ENCODE measurements around the gene GSTA1.
"Not testable (repeated sequence)": the region's sequence is repeated elsewhere in the genome, so short reads cannot be mapped to it uniquely, and the experiment has no call there.

GSTA1 gene

DNA sequence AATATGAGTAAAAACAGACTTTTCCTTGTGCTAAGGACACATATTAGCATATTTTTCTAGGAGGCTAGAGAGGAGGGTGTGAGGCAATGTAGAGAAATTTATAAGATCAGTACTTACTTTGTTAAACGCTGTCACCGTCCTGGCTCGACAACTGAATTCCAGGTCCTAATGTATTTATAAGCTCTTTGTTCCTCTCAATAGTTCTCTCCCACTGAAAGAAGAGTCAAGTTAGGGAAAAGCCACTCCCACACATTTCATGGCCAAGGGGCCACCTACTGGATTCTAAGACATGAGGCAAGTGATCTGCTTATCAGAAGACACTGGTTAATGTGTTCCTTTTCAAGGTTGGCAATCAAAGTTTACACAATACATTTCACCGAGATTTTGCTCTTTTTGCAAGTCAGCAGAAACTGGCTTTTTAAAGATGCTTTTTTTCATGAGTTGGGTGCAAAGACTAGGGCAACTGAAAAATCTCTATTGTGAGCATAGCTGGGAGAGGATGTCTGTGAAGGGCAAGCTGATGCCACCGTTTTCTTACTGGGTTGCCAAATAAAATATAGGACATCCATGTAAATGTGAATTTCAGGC, at the start of gene GSTA1:
Gene GSTA1 (minus strand): TSS at position 149 of the 588 bp plus-strand sequence. CDS start 4,549 bp downstream, outside the sequence.
- H3K4me3 ChIP-seq (ENCODE audit: low read depth, low read length), result not testable (repeated sequence)

GRCh38 chr6:52849137-52849536, 45.5 kb upstream of the GSTA1 start:
- H3K4me3 ChIP-seq (ENCODE audit: low read depth, low read length), result no peak overlapping the region

DNA sequence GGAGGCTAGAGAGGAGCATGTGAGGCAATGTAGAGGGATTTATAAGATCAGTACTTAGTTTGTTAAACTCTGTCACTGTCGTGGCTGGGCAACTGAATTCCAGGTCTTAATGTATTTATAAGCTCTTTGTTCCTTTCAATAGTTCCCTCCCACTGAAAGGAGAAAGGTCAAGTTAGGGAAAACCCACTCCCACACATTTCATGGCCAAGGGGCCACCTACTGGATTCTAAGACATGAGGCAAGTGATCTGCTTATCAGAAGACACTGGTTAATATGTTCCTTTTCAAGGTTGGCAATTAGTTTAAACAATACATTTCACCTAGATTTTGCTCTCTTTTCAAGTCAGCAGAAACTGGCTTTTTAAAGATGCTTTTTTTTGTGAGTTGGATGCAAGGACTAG, 42.4 kb upstream of the GSTA1 start:
- H3K4me3 ChIP-seq (ENCODE audit: low read depth, low read length), result no peak overlapping the region

DNA sequence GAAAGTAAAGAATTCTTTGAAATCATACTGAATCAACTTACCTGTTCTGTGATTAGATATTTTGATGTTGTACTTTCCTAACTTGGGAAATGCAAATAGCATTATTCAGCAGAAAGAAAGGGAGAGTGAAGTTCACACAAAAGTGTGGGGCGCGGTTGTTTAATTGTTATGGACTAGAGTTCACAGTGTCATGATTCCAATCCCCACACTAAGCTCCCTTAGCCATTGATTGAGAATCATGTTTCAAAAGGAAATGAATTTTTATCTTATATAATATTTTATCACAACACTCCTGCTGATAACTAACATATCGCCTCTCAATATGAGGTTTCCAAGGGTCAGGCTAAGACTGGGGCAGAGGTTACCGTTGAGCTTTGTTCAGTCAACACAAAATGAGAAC, 40.0 kb upstream of the GSTA1 start:
- H3K4me3 ChIP-seq (ENCODE audit: low read depth, low read length), result no peak overlapping the region

- H3K4me3 ChIP-seq (ENCODE audit: low read depth, low read length), result no peak within 1 kb of the TSS
Observed at GRCh38 chr6:52840763-52841585, 37.4 kb upstream of the GSTA1 start, which contains the start of gene GSTA5. GSTA5 (minus strand) TSS chr6:52840813.

DNA sequence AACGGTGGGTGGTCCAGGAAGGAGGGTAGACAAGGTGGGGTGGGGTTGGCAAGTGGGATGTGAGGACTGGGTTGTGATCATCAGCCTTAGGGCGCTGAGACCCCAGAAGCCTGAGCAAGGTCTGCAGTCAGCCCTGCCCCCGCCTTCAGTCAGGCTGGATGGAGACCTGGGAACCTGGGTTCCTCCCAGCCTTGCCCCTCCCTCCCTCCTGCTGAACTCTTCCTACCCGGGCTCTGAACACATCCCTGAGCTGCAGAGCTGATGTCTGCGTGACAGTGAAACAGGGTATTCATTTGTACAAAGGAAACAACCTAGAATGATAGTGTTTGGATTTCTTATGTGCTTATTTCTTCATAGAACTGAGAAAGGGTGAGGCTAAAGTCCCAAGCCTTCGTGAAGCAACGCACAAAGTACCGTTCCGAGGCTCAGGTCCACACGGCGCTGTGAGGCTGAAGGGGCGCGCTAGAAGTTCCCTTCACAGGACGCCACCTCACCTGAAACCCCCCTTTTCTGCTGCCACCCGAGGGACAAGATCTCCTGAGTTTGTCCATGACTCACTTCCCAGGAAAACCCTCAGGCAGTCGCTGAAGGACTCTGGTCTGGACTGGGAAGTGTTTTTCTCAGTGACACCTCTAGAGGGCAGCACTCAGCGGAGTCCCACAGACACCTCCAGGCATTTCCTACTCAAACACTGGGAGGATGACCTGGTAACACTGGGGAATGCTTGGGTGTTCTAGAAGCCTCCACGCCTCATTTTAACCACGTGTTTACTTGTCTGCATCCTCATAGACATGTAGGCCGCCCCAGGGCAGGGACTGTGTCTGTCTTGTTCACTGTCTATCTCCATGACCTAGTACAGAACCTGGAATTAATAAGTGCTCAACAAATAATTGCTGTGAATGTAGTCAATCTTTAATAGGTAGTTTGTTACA, 35.8 kb upstream of the GSTA1 start:
- H3K4me3 ChIP-seq (ENCODE audit: low read depth, low read length), result no peak overlapping the region

DNA sequence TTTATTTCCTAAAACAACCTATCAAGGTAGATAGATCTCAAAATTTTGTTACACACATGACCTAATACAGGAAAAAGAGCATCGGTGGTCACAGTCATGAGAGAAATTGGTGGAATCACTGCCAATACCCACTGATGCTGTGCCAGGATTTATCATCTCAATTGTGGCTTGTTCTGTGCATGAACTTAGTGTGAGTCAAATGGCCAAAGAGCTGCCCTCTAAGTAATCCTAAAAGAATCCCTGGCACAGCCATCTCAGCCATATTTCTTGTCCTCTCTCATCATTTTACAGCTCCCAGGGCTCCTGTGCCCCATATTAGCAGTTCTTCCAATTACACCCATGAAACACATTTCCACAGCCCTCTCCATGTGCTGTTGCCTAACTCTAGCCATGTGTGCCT, 30.9 kb upstream of the GSTA1 start:
- H3K4me3 ChIP-seq (ENCODE audit: low read depth, low read length), result no peak overlapping the region

- not testable (repeated sequence) for H3K4me3 ChIP-seq (ENCODE audit: low read depth, low read length)
Observed at GRCh38 chr6:52830869-52831268, 27.3 kb upstream of the GSTA1 start.

- H3K4me3 ChIP-seq (ENCODE audit: low read depth, low read length), result no peak overlapping the region
Observed at GRCh38 chr6:52829046-52829817, 25.6 kb upstream of the GSTA1 start.

DNA sequence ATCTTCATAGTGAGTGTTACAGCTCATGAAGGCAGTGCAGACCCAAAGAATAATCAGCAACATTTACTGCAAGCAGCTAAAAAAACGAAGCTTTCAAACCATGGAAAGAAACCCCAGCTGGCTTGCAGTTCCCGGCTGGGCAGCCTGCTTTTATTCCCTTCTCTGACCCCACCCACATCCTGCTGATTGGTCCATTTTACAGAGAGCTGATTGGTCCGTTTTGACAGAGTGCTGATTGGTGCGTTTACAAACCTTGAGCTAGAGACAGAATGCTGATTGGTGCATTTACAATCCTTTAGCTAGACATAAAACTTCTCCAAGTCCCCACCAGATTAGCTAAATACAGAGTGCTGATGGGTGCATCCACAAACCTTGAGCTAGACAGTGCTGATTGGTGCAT, 25.0 kb upstream of the GSTA1 start:
- H3K4me3 ChIP-seq (ENCODE audit: low read depth, low read length), result not testable (repeated sequence)

DNA sequence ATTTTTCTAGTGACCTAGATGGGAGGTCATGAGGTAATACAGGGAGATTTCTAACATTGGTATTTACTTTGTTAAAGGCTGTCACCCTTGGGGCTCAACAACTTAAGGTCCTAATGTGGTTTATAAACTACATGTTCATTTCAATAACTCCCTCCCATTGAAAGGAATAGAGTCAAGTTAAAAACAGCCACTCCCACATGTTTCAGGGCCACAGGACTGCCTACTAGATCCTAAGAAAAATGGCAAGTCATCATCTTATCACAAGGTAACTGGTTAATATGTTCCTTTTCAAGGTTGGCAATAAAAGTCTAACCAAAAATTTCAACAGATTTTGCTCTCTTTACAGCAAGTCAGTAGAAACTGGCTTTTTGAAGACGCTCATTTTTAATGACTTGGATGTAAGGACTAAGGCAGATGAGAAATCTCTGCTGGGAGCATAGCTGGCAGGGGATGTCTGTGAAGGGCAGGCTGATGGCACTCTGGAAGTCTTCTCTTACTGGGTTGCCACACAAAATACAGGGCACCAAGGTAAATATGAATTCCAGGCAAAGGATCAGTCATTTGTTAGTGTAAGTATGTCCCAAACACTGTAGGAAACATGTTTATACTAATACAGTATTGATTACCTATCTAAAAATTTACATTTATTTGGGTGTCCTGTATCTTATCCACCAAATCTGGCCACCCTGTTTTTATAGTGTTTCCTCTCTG, 23.6 kb upstream of the GSTA1 start:
- not testable (repeated sequence) for H3K4me3 ChIP-seq (ENCODE audit: low read depth, low read length)

DNA sequence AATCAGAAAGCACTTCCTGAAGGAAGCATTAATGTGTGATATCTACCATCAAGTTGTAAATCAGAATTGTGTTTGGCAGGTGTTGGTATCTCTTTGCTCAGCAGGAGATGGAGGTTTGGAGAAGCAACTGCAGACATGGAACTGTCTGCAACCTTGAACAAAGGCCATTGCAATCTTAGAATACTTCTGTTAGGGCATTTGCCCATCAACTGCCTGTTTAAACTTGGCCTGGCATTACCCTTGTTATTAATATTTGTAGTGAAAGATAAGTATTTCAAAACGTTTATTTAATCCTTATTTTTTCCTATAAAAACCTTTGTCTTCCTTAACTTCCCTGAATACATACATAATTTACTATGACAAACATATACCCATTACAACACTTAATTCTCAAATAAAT, 22.9 kb upstream of the GSTA1 start:
- no peak overlapping the region for H3K4me3 ChIP-seq (ENCODE audit: low read depth, low read length)

- not testable (repeated sequence) for H3K4me3 ChIP-seq (ENCODE audit: low read depth, low read length)
Observed at GRCh38 chr6:52825900-52826459, 22.4 kb upstream of the GSTA1 start.

DNA sequence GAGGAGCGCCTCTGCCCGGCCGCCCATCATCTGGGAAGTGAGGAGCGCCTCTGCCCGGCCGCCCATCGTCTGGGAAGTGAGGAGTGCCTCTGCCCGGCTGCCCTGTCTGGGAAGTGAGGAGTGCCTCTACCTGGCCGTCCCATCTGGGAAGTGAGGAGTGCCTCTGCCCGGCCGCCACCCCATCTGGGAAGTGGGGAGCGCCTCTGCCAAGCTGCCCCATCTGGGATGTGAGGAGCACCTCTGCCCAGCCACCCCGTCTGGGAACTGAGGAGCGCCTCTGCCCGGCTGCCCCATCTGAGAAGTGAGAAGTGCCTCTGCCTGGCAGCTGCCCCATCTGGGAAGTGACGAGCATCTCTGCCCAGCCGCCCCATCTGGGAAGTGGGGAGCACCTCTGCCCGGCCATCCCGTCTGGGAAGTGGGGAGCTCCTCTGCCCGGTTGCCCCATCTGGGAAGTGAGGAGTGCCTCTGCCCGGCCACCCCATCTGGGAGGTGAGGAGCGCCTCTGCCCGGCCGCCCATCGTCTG, 21.7 kb upstream of the GSTA1 start:
- H3K4me3 ChIP-seq (ENCODE audit: low read depth, low read length), result not testable (repeated sequence)

GRCh38 chr6:52821842-52822241, 18.2 kb upstream of the GSTA1 start:
- H3K4me3 ChIP-seq (ENCODE audit: low read depth, low read length), result no peak overlapping the region

DNA sequence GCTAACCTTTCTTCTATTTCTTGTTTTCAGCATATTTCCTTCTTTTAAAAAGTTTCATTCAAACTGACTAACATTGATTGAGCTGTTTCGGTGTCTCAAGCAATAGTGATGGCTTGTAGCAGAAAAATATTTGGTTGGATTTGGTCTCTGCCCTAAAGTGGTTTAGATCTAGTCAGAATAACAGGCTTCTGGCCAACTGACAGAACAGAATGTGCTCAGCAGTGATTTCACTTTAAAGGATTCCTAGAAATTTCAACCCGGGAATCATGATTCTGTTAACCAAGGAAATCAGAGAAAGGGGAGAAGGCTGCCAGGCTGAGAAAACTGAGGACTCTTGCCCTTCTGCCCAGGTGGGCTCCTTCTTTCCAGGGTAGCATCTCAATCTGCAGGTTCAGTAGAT, 16.6 kb upstream of the GSTA1 start:
- no peak overlapping the region for H3K4me3 ChIP-seq (ENCODE audit: low read depth, low read length)

GRCh38 chr6:52815167-52816092, 11.8 kb upstream of the GSTA1 start:
- no peak overlapping the region for H3K4me3 ChIP-seq (ENCODE audit: low read depth, low read length)

- not testable (repeated sequence) for H3K4me3 ChIP-seq (ENCODE audit: low read depth, low read length)
Observed at GRCh38 chr6:52814545-52814944, 10.9 kb upstream of the GSTA1 start.

Data from iPS-11a (cell line).